ENCODE data around the gene TNNI3. TPM values are rescaled to one million over a fixed set of nuclear protein-coding genes. Genes with fewer than 3 reads are reported as not detected.

Gene TNNI3
- total and polyA plus RNA-seq, 9 of the 15 experiments (the other 6 are each of a cell fraction or from before 2014, with no cell fraction given) = 4.7 to 158 (median 42.0) TPM

GRCh38 chr19:55134736-55135135 lies 22.8 kb downstream of the TNNI3 start:
- Histone ChIP-seq H4K20me1 (replicated peaks; ENCODE audit: control insufficient read depth, insufficient read depth, low read length) (no peaks in the 10 kb centered on the region; the same call in 1 of the 2 replicates), H3K4me1 (replicated peaks in 1 of 2; ENCODE audit: control insufficient read depth in 2 of 2, insufficient read depth in 2 of 2, low read length in 2 of 2) (peaks cover 0 to 15% of the 10 kb centered on the region in 2 experiments; a peak in 2 of 5 replicates), H3K9ac (ENCODE audit: insufficient read depth in 1 of 2, low read depth in 2 of 2, low read length in 2 of 2) (no peak overlapping the region), H3K9me3 (replicated peaks; ENCODE audit: control insufficient read depth, insufficient read depth, low read depth, low read length) (no peaks in the 10 kb centered on the region), H3K27ac (ENCODE audit: extremely low read depth, low read depth, low read length) (0 out of 3 replicates have a peak overlapping the region, but pooled peaks have one; percentile 48), H3K36me3 (ENCODE audit: control insufficient read depth, insufficient read depth, low read length) (peaks cover 52% of the 10 kb centered on the region; the same call in 2 of the 3 replicates), H3K4me2 (ENCODE audit: insufficient read depth, low read length) (no peak overlapping the region), H3K9me1 (ENCODE audit: control insufficient read depth, insufficient read depth, low read length) (no peaks in the 10 kb centered on the region), H2AFZ (ENCODE audit: low read depth, low read length) (no peak overlapping the region), H3K27me3 (ENCODE audit: control insufficient read depth in 2 of 2, insufficient read depth in 2 of 2, low read length in 2 of 2) (no peaks in the 10 kb centered on the region), H3K4me3 (no peak overlapping the region), H3K79me2 (ENCODE audit: control insufficient read depth, insufficient read depth, low read length) (no peaks in the 10 kb centered on the region)
- intact Hi-C loops (cut with micrococcal nuclease) = loop anchor here (1.0 kb wide), 1 partner anchor 253 kb away; no protein-coding TSS in a partner anchor
- WGBS (ENCODE audit: insufficient coverage, low coverage, missing lambda C conversion rate) = no CpG with 5 or more reads among the region's 3 CpGs
- no TSS peak for BruUV-seq (replicated peaks)
- TF ChIP-seq, protein P1, sequence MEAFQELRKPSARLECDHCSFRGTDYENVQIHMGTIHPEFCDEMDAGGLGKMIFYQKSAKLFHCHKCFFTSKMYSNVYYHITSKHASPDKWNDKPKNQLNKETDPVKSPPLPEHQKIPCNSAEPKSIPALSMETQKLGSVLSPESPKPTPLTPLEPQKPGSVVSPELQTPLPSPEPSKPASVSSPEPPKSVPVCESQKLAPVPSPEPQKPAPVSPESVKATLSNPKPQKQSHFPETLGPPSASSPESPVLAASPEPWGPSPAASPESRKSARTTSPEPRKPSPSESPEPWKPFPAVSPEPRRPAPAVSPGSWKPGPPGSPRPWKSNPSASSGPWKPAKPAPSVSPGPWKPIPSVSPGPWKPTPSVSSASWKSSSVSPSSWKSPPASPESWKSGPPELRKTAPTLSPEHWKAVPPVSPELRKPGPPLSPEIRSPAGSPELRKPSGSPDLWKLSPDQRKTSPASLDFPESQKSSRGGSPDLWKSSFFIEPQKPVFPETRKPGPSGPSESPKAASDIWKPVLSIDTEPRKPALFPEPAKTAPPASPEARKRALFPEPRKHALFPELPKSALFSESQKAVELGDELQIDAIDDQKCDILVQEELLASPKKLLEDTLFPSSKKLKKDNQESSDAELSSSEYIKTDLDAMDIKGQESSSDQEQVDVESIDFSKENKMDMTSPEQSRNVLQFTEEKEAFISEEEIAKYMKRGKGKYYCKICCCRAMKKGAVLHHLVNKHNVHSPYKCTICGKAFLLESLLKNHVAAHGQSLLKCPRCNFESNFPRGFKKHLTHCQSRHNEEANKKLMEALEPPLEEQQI (IDR thresholded peaks at IDR 0.05) = no peak
- TF ChIP-seq ARID3B (CRISPR knock-in tag; IDR thresholded peaks at IDR 0.05; ENCODE audit: borderline replicate concordance) = no peak
- TF ChIP-seq PCBP2 (IDR thresholded peaks at IDR 0.05; ENCODE audit: low read depth, low read length, poor library complexity, severe bottlenecking) = peak; percentile 96
- TF ChIP-seq SMAD1 (IDR thresholded peaks at IDR 0.05; ENCODE audit: low read depth, low read length, partially characterized antibody) = no peak
- TF ChIP-seq, protein P2, sequence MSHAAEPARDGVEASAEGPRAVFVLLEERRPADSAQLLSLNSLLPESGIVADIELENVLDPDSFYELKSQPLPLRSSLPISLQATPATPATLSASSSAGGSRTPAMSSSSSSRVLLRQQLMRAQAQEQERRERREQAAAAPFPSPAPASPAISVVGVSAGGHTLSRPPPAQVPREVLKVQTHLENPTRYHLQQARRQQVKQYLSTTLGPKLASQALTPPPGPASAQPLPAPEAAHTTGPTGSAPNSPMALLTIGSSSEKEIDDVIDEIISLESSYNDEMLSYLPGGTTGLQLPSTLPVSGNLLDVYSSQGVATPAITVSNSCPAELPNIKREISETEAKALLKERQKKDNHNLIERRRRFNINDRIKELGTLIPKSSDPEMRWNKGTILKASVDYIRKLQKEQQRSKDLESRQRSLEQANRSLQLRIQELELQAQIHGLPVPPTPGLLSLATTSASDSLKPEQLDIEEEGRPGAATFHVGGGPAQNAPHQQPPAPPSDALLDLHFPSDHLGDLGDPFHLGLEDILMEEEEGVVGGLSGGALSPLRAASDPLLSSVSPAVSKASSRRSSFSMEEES (CRISPR knock-in tag; IDR thresholded peaks at IDR 0.05) = peak; percentile 79
- TF ChIP-seq HNRNPK (IDR thresholded peaks at IDR 0.05; ENCODE audit: low read depth, low read length, poor library complexity, severe bottlenecking) = peak; percentile 97
- TF ChIP-seq PCBP1 (IDR thresholded peaks at IDR 0.05; ENCODE audit: low read depth, low read length, poor library complexity, severe bottlenecking) = peak; percentile 94
- TF ChIP-seq BCOR (IDR thresholded peaks at IDR 0.05) = no peak
- no peak for TF ChIP-seq POU5F1 (IDR thresholded peaks at IDR 0.05; ENCODE audit: borderline replicate concordance, low read depth, low read length, partially characterized antibody)
- FAIRE-seq (no peak), DNase-seq (ENCODE audit: extremely low read depth in 1 of 4, low spot score in 3 of 4) (no peak), ATAC-seq (no peak)
- CTCF ChIA-PET (ENCODE audit: low intra/inter-chr PET ratio) = no interaction called here
- in situ Hi-C loops (cut with MboI) = loop anchor here (25.0 kb wide), 1 partner anchor 503 kb away; the partner anchor contains the start of genes CCDC106, ZNF580 and ZNF581
- POLR2A ChIA-PET = interaction anchor here (0.7 kb wide), 1 partner anchor 251 kb away, joined by 3 read pairs; the partner anchor contains the start of gene RPL28
